Stomach (tissue), 4 donors: ENCODE results near the gene NRXN2.

Source experiments
- EP300 ChIP-seq: sonication (generic); formaldehyde crosslinking; IDR thresholded peaks from one replicate; pipeline ENCODE4 v1.6.1; 2017; ENCODE audit warnings: antibody characterized with exemption
- POLR2AphosphoS5 ChIP-seq, 3 donors: sonication (generic); formaldehyde crosslinking; IDR thresholded peaks; one replicate each; pipeline ENCODE4 v1.6.1; 2016; ENCODE audit warnings: antibody characterized with exemption in 3 of 3
- TF ChIP-seq, protein P1 (sequence below), 7 experiments: fragments of 450-650 bp in 4 of 7; fragments of 200-600 bp in 3 of 7; sonication (generic) in 3 of 7; IDR thresholded peaks; one replicate each; pipeline ENCODE4 v1.5.1; 2016 to 2019; ENCODE audit warnings: antibody characterized with exemption in 7 of 7, control low read depth in 2 of 7, mild to moderate bottlenecking in 1 of 7

DNA sequence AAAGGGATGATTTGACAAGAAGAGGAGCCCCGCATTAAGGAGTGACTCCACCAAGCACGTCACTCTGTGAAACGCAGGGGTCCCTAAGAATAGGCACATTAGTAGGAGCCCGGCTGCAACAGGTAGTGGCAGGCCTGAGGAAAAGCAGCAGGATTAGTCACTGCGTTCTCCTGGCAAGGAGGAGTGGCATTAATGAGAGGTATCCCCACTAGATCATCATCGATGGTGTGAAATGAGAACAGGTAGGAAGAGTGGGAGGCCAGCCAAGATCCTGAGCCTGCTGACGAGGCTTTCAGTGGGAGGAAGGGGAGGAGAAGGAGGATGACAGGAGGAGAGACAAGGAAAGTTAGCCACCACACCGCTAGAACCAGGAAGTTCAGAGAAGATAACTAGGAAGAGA lies 38.6 kb downstream of the NRXN2 start:
- TF ChIP-seq POLR2AphosphoS5 (IDR thresholded peaks at IDR 0.05) (no peak), EP300 (no peak)
- TF ChIP-seq, protein P1, sequence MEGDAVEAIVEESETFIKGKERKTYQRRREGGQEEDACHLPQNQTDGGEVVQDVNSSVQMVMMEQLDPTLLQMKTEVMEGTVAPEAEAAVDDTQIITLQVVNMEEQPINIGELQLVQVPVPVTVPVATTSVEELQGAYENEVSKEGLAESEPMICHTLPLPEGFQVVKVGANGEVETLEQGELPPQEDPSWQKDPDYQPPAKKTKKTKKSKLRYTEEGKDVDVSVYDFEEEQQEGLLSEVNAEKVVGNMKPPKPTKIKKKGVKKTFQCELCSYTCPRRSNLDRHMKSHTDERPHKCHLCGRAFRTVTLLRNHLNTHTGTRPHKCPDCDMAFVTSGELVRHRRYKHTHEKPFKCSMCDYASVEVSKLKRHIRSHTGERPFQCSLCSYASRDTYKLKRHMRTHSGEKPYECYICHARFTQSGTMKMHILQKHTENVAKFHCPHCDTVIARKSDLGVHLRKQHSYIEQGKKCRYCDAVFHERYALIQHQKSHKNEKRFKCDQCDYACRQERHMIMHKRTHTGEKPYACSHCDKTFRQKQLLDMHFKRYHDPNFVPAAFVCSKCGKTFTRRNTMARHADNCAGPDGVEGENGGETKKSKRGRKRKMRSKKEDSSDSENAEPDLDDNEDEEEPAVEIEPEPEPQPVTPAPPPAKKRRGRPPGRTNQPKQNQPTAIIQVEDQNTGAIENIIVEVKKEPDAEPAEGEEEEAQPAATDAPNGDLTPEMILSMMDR (IDR thresholded peaks at IDR 0.05): no peak
